NCI-H1048 (cell line): ENCODE results near the gene PAQR5.
"Not testable (repeated sequence)": the region's sequence is repeated elsewhere in the genome, so short reads cannot be mapped to it uniquely, and the experiment has no call there.

ENCODE experiments used
- DNase-seq: peaks from one replicate; lab custom pipeline; 2025; lab: John Stamatoyannopoulos, UW

The PAQR5 gene

DNA sequence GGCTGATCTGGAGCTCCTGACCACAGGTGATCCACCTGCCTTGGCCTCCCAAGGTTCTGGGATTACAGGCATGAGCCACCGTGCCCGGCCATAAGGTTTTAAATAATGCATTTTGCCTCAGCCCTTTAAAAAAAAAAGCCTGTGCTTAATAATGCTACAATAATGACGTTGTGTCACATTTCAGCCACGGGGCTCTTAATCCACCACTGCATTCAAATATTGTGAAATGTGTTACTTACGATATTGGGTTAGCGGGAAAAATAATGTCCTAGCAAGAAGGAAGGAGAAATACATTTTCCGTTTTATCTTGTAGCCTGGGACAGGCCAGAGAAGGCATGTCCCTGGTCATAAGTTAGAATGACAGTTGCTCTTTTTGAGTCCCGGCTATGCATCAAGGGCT is 17.6 kb downstream of the PAQR5 start:
- no peak for DNase-seq

GRCh38 chr15:69317392-69317841 is 18.7 kb downstream of the PAQR5 start:
- no peak for DNase-seq

- no peak for DNase-seq
These were observed 19.3 kb downstream of the PAQR5 start for GRCh38 chr15:69318033-69318432.

DNA sequence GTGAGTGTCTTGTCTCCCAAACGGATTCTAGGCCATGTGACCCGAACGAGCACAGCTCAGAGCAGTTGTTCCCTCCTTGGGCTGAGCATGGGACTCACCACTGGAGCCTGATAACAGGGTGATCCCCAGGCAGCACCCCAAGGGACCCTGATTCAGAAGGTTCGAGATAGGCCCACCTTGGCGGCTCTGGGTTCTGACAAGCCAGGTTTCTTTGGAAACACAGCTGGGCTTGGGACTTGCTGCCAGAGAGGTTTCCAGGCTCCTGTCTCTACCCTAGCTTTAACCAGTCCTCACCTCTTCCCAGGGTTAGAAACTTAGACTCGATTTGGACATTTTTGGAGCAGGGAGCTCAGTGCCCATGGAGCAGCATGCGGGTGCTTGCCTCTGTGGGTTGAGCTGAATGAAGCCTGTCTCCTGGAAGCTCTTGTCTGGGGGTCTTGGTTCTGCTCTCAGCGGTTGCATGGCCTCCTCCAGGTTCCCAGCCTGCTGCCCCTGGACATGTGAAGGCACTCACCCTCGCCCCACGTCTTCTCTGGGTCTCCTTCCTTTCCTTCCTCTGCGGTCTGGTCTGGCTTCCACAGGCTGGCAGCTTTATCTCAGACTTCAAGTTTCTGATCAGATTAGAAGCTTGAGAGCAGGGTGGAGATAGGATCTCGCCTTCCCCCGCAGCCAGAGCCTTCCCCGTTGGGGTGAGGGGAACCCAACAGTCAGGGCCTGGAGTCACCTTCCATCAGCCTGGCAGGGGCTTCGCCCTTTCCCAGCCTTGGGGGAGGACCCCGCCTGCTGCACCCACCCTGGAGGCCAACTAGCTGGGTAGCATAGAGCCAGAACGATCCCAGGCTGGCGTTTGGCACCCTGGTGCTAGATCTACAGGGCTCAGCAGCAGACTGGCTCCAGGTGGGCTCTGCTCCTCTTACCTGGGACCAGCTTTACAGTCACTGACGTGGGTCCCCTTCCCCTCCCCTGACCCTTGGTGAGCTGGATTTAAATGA is 21.0 kb downstream of the PAQR5 start:
- no peak for DNase-seq

GRCh38 chr15:69320977-69321554 is 22.4 kb downstream of the PAQR5 start:
- DNase-seq, result no peak

DNA sequence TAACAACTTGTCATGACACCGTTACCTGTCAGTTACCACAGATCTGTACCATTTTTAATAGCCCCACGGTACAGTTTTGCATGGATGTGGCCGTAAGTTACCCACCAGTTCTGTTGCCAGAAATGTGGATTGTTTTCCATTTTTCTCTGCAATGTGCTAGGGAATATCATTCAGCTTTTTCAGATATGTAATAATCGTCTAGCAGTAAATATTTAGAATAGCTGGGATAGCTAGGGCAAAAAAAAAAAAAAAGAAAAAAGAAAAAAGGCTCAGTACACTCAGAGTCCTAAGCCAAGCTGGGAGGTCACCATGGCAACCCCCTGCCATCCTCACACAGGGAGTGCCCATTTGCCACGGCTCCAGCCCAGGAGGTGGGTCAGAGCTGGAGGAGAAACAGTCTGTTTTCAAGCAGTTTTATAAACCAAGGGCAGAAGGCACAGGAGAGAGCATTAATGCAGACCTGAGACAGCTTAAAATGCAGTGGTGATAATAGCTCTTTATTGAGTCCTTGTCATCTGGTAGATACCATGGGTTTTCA is 25.2 kb downstream of the PAQR5 start:
- no peak for DNase-seq

- no peak for DNase-seq
These were observed 25.9 kb downstream of the PAQR5 start for GRCh38 chr15:69324565-69324964.

DNA sequence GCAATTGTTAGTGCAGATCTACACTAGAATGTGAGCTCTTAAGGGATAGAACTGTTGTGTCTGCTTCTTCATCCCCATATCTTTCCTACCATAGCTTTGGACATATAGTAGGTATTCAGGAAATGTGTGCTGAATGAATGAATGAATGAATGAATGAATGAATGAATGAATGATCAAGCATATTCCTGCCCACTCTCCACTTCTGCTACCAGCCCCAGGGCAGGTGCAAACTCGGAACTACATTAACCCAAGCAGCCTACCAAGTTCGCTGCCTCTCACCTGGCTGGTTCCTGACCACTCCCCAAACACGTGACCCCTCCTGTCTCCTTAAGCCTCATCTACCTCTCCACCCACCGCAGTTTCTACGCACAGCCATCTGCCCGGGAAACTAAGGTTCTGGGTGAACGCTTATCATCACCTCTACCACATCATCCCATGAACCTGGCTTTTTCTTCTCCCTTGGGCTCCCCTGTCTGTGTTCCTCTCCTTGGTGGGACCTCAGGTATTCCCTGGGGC is 26.8 kb downstream of the PAQR5 start:
- no peak for DNase-seq

- DNase-seq, result no peak
These were observed 29.4 kb downstream of the PAQR5 start for GRCh38 chr15:69328080-69328479.

DNA sequence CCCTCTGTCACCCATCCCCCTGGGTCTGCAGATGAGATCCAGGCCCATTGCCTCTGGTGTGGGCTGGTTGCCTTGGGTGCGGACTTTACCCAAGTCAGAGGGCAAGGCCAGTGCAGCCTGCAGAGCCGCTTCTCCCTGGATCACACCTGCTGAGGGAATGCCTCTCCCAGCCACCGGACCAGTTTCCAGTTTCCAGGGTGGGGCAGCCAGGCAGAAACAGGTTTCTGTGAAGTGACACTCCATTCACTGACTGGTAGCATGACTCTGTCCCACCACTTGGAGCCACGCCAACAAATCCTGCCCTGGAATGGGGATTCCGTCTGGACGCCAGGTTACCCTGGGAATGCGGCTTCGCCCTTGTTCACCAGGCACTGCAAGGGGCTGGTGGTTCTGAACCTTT is 30.0 kb downstream of the PAQR5 start:
- DNase-seq, result no peak

- no peak for DNase-seq
These were observed 38.4 kb downstream of the PAQR5 start for GRCh38 chr15:69337138-69337537.

DNA sequence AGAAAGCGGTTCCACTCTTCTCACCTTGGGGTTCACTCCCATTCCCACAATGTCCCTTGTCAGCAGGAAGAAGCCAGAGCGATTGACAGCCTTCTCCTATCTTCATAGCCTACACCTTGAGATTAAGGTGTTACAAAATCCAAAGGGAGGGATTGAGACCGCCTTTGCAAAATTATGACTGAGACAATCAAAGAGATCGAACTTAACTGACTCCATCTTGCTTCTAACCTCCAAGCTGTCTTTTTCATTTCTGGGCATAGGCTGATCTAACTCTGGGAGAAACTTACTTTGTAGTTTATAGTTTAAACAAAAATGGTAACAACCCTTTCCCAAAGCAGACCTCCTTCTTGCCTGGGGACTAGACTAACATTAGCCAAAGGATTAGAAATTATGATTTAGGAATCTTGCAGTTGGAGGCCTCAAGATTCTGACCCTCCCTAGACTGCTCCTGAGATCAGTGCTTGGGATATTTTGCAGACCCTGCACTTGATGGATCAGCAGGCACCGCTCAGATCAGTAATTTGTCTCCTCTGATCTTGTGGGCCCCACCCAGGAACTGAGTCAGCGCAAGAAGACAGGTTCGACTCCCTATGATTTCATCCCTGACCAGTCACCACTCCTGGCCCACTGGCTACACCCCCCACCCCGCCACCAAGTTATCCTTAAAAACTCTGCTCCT is 40.0 kb downstream of the PAQR5 start:
- DNase-seq, result no peak

DNA sequence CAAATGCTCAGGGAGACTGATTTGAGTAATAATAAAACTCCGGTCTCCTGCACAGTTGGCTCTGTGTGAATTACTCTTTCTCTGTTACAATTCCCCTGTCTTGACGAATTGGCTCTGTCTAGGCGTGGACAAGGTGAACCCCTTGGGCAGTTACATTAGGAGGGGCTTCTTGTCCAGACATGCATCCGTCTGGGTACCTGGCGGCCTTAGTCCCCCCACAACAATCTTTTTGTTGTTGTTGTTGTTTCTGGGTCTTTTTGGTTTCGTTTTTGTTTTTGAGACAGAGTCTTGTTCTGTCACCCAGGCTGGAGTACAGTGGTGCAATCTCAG is 40.5 kb downstream of the PAQR5 start:
- not testable (repeated sequence) for DNase-seq

GRCh38 chr15:69340243-69340900 is 41.7 kb downstream of the PAQR5 start:
- DNase-seq, result no peak

DNA sequence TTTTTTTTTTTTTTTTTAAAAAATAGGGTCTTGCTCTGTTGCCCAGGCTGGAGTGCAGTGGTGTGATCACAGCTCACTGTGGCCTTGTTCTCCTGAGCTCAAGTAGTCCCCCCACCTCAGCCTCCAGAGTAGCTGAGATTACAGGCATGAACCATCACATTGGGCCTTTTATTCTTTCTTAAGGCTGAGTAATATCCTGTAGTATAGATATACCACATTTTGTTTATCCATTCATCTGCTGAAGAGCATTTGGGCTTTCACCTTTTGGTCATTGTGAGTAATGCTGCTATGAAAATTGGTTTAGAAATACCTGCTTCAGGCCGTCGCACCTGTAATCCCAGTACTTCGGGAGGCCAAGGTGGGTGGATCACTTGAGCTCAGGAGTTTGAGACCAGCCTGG is 42.6 kb downstream of the PAQR5 start:
- no peak for DNase-seq

DNA sequence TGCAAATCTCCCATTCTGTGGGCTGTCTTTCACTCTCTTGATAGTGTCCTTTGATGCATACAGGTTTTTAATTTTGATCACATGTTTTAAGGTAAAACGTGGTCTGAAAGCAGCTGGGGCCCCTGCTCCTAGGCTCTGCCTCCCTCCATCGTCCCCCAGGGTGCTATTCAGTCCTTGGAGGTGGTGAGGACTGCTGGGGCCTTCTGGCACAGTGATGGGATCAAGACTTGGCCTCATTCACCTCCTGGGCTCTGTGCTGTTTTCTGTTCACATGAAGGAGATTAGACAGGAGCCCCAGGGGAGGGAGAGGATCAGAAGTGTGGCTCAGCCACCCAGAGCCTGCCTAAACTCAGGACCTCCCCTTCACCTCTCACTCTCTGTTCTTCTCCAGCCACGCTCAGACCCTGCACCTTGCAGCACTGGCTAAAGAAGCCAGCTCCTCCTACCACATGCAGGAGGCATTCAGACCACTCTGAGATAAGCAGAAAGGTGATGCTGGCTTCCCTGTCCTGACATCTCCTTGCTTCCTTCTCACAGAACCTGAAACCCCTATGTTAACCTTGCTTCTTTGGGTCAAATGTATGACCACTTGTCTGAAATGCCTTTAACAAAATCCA is 43.9 kb downstream of the PAQR5 start:
- DNase-seq, result no peak

GRCh38 chr15:69343133-69343532 is 44.4 kb downstream of the PAQR5 start:
- no peak for DNase-seq

DNA sequence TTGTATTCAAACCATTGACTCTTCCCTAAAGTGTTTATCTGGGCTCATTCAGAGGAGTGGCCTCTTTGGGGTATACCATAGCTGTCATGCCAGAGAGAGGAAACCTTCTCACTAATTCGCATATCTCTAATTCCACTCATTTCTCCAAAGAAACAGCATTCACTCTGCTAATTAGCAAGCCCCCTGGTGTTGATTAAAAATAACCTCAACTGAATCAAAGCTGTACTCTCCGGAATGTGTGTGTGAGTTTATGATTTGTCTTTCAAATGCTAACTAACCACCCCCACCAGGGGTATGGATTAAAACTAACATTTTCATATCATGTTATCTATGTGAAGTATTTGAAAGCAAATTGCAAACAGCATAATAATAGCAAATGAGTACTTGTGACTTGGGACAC is 45.5 kb downstream of the PAQR5 start:
- no peak for DNase-seq

DNA sequence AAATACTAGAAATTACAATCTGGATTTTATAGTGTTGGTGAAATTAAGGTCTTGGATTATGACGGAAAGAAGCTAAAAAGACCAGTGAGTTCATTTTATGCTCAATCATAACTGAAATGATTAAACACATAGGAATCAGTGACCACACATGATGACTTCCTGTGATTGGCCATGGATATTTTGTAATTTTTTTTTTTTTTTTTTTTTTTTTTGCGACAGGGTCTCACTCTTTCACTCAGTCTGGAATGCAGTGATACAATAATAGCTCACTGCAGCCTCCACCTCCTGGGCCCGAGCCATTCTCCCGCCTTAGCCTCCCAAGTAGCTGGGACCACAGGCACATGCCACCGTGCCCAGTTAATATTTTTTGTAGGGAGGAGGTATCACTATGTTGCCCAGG is 47.4 kb downstream of the PAQR5 start:
- no peak for DNase-seq

DNA sequence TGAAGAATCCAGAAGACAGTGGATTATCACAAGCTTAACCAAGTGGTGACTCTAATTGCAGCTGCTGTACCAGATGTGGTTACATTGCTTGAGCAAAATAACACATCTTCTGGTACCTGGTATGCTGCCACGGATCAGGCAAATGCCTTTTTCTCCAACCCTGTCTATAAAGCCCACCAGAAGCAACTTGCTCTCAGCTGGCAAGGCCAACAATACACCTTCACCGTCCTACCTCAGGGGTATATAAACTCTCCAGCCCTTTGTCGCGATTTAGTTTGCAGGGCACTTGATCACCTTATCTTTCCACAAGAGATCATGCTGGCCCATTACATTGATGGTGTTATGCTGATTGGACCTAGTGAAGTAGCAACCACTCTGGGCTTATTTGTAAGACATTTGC is 52.6 kb downstream of the PAQR5 start:
- no peak for DNase-seq

DNA sequence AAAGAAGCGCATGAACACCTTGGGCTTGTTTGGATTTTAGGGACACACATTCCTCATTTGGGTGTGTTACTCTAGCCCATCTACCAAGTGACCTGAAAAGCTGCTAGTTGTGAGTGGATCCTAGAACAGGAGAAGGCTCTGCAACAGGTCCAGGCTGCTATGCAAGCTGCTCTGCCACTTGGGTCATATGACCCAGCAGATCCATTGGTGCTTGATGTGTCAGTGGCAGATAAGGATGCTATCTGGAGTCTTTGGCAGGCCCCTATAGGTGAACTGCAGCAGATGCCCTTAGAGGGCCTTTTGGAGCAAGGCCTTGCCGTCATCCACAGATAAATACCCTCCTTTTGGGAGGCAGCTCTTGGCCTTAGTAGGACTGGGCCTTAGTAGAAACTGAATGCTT is 53.2 kb downstream of the PAQR5 start:
- no peak for DNase-seq
